ENCODE data around the gene POU6F2. TPM values are rescaled to one million over a fixed set of nuclear protein-coding genes. Genes with fewer than 3 reads are reported as not detected.
A peak's percentile ranks its signal among the peaks of the same experiment; 100 is the strongest.

The POU6F2 gene
- total and polyA plus RNA-seq, 2 donors, result 0.05 to 0.07 TPM

- H3K9me3 ChIP-seq (ENCODE audit: control insufficient read depth in 2 of 2, insufficient read depth in 1 of 2, low read length in 1 of 2), result no peaks in the 10 kb centered on the region
- H3K27me3 ChIP-seq (ENCODE audit: control insufficient read depth in 2 of 2, insufficient read depth in 1 of 2, low read length in 1 of 2), result no peaks in the 10 kb centered on the region
- H3K36me3 ChIP-seq (ENCODE audit: control insufficient read depth in 2 of 2, insufficient read depth in 2 of 2, low read length in 1 of 2), result no peaks in the 10 kb centered on the region
- H3K4me3 ChIP-seq (ENCODE audit: low read length in 2 of 2), result no peak overlapping the region
- H3K27ac ChIP-seq (ENCODE audit: low read depth in 1 of 2, low read length in 1 of 2), result no peak overlapping the region
- WGBS, result 95% methylated on average over 8 of the region's 8 CpGs
- no peak for DNase-seq (ENCODE audit: low read depth in 6 of 9, low spot score in 9 of 9)
- no peaks in the 10 kb centered on the region for H3K4me1 ChIP-seq (ENCODE audit: control insufficient read depth in 2 of 2, insufficient read depth in 2 of 2, low read length in 2 of 2)
Observed at GRCh38 chr7:39168403-39169098, 190.8 kb downstream of the POU6F2 start.

GRCh38 chr7:39172137-39172536, 194.4 kb downstream of the POU6F2 start:
- no peaks in the 10 kb centered on the region for H3K4me1 ChIP-seq (ENCODE audit: control insufficient read depth in 2 of 2, insufficient read depth in 2 of 2, low read length in 2 of 2)
- no peaks in the 10 kb centered on the region for H3K27me3 ChIP-seq (ENCODE audit: control insufficient read depth in 2 of 2, insufficient read depth in 1 of 2, low read length in 1 of 2)
- H3K4me3 ChIP-seq (ENCODE audit: low read length in 2 of 2), result no peak overlapping the region
- DNase-seq (ENCODE audit: low read depth in 6 of 9, low spot score in 9 of 9), result no peak
- H3K9me3 ChIP-seq (ENCODE audit: control insufficient read depth in 2 of 2, insufficient read depth in 1 of 2, low read length in 1 of 2), result no peaks in the 10 kb centered on the region
- no peak overlapping the region for H3K27ac ChIP-seq (ENCODE audit: low read depth in 1 of 2, low read length in 1 of 2)
- H3K36me3 ChIP-seq (ENCODE audit: control insufficient read depth in 2 of 2, insufficient read depth in 2 of 2, low read length in 1 of 2), result no peaks in the 10 kb centered on the region
- WGBS, result 92% methylated on average over 1 of the region's 1 CpG

GRCh38 chr7:39181398-39181797, 203.7 kb downstream of the POU6F2 start:
- no peak overlapping the region for H3K4me3 ChIP-seq (ENCODE audit: low read length in 2 of 2)
- no peaks in the 10 kb centered on the region for H3K36me3 ChIP-seq (ENCODE audit: control insufficient read depth in 2 of 2, insufficient read depth in 2 of 2, low read length in 1 of 2)
- WGBS, result 97% methylated on average over 3 of the region's 3 CpGs
- no peak overlapping the region for H3K27ac ChIP-seq (ENCODE audit: low read depth in 1 of 2, low read length in 1 of 2)
- H3K27me3 ChIP-seq (ENCODE audit: control insufficient read depth in 2 of 2, insufficient read depth in 1 of 2, low read length in 1 of 2), result no peaks in the 10 kb centered on the region
- H3K9me3 ChIP-seq (ENCODE audit: control insufficient read depth in 2 of 2, insufficient read depth in 1 of 2, low read length in 1 of 2), result no peaks in the 10 kb centered on the region
- no peaks in the 10 kb centered on the region for H3K4me1 ChIP-seq (ENCODE audit: control insufficient read depth in 2 of 2, insufficient read depth in 2 of 2, low read length in 2 of 2)
- no peak for DNase-seq (ENCODE audit: low read depth in 6 of 9, low spot score in 9 of 9)

GRCh38 chr7:39183796-39184195, 206.1 kb downstream of the POU6F2 start:
- no peaks in the 10 kb centered on the region for H3K36me3 ChIP-seq (ENCODE audit: control insufficient read depth in 2 of 2, insufficient read depth in 2 of 2, low read length in 1 of 2)
- no peaks in the 10 kb centered on the region for H3K27me3 ChIP-seq (ENCODE audit: control insufficient read depth in 2 of 2, insufficient read depth in 1 of 2, low read length in 1 of 2)
- no peak overlapping the region for H3K4me3 ChIP-seq (ENCODE audit: low read length in 2 of 2)
- H3K27ac ChIP-seq (ENCODE audit: low read depth in 1 of 2, low read length in 1 of 2), result no peak overlapping the region
- H3K4me1 ChIP-seq (ENCODE audit: control insufficient read depth in 2 of 2, insufficient read depth in 2 of 2, low read length in 2 of 2), result no peaks in the 10 kb centered on the region
- DNase-seq (ENCODE audit: low read depth in 6 of 9, low spot score in 9 of 9), result no peak
- no peaks in the 10 kb centered on the region for H3K9me3 ChIP-seq (ENCODE audit: control insufficient read depth in 2 of 2, insufficient read depth in 1 of 2, low read length in 1 of 2)
- WGBS, result 96% methylated on average over 2 of the region's 2 CpGs

- H3K27me3 ChIP-seq (ENCODE audit: control insufficient read depth in 2 of 2, insufficient read depth in 1 of 2, low read length in 1 of 2), result no peaks in the 10 kb centered on the region
- H3K36me3 ChIP-seq (ENCODE audit: control insufficient read depth in 2 of 2, insufficient read depth in 2 of 2, low read length in 1 of 2), result no peaks in the 10 kb centered on the region
- H3K9me3 ChIP-seq (ENCODE audit: control insufficient read depth in 2 of 2, insufficient read depth in 1 of 2, low read length in 1 of 2), result no peaks in the 10 kb centered on the region
- no peaks in the 10 kb centered on the region for H3K4me1 ChIP-seq (ENCODE audit: control insufficient read depth in 2 of 2, insufficient read depth in 2 of 2, low read length in 2 of 2)
- H3K4me3 ChIP-seq (ENCODE audit: low read length in 2 of 2), result no peak overlapping the region
- no peak overlapping the region for H3K27ac ChIP-seq (ENCODE audit: low read depth in 1 of 2, low read length in 1 of 2)
- 82% methylated on average over 3 of the region's 3 CpGs for WGBS
- no peak for DNase-seq (ENCODE audit: low read depth in 6 of 9, low spot score in 9 of 9)
Observed at GRCh38 chr7:39184391-39184790, 206.7 kb downstream of the POU6F2 start.

GRCh38 chr7:39186131-39186530, 208.4 kb downstream of the POU6F2 start:
- Histone ChIP-seq H3K27ac (ENCODE audit: low read depth in 1 of 2, low read length in 1 of 2) (no peak overlapping the region), H3K4me3 (ENCODE audit: low read length in 2 of 2) (no peak overlapping the region), H3K4me1 (ENCODE audit: control insufficient read depth in 2 of 2, insufficient read depth in 2 of 2, low read length in 2 of 2) (no peaks in the 10 kb centered on the region), H3K36me3 (ENCODE audit: control insufficient read depth in 2 of 2, insufficient read depth in 2 of 2, low read length in 1 of 2) (no peaks in the 10 kb centered on the region), H3K9me3 (ENCODE audit: control insufficient read depth in 2 of 2, insufficient read depth in 1 of 2, low read length in 1 of 2) (no peaks in the 10 kb centered on the region), H3K27me3 (ENCODE audit: control insufficient read depth in 2 of 2, insufficient read depth in 1 of 2, low read length in 1 of 2) (no peaks in the 10 kb centered on the region)
- DNase-seq (ENCODE audit: low read depth in 6 of 9, low spot score in 9 of 9), result no peak
- 91% methylated on average over 2 of the region's 2 CpGs for WGBS

GRCh38 chr7:39186671-39187070, 209.0 kb downstream of the POU6F2 start:
- WGBS, result 75% methylated on average over 4 of the region's 4 CpGs

GRCh38 chr7:39187130-39187529, 209.4 kb downstream of the POU6F2 start:
- Histone ChIP-seq H3K27ac (ENCODE audit: low read depth in 1 of 2, low read length in 1 of 2) (no peak overlapping the region), H3K4me3 (ENCODE audit: low read length in 2 of 2) (no peak overlapping the region), H3K27me3 (ENCODE audit: control insufficient read depth in 2 of 2, insufficient read depth in 1 of 2, low read length in 1 of 2) (no peaks in the 10 kb centered on the region), H3K4me1 (ENCODE audit: control insufficient read depth in 2 of 2, insufficient read depth in 2 of 2, low read length in 2 of 2) (no peaks in the 10 kb centered on the region), H3K36me3 (ENCODE audit: control insufficient read depth in 2 of 2, insufficient read depth in 2 of 2, low read length in 1 of 2) (no peaks in the 10 kb centered on the region), H3K9me3 (ENCODE audit: control insufficient read depth in 2 of 2, insufficient read depth in 1 of 2, low read length in 1 of 2) (no peaks in the 10 kb centered on the region)
- no peak for DNase-seq (ENCODE audit: low read depth in 6 of 9, low spot score in 9 of 9)
- WGBS, result 65% methylated on average over 4 of the region's 4 CpGs

More at GRCh38 chr7:39186671-39187070, 209.0 kb downstream of the POU6F2 start:
- no peaks in the 10 kb centered on the region for H3K36me3 ChIP-seq (ENCODE audit: control insufficient read depth in 2 of 2, insufficient read depth in 2 of 2, low read length in 1 of 2)
- H3K27me3 ChIP-seq (ENCODE audit: control insufficient read depth in 2 of 2, insufficient read depth in 1 of 2, low read length in 1 of 2), result no peaks in the 10 kb centered on the region
- H3K4me3 ChIP-seq (ENCODE audit: low read length in 2 of 2), result no peak overlapping the region
- H3K27ac ChIP-seq (ENCODE audit: low read depth in 1 of 2, low read length in 1 of 2), result no peak overlapping the region
- no peaks in the 10 kb centered on the region for H3K9me3 ChIP-seq (ENCODE audit: control insufficient read depth in 2 of 2, insufficient read depth in 1 of 2, low read length in 1 of 2)
- DNase-seq (ENCODE audit: low read depth in 6 of 9, low spot score in 9 of 9), result peak in 1 of 9 donors; percentile 8
- H3K4me1 ChIP-seq (ENCODE audit: control insufficient read depth in 2 of 2, insufficient read depth in 2 of 2, low read length in 2 of 2), result no peaks in the 10 kb centered on the region

- no peaks in the 10 kb centered on the region for H3K4me1 ChIP-seq (ENCODE audit: control insufficient read depth in 2 of 2, insufficient read depth in 2 of 2, low read length in 2 of 2)
- no peaks in the 10 kb centered on the region for H3K9me3 ChIP-seq (ENCODE audit: control insufficient read depth in 2 of 2, insufficient read depth in 1 of 2, low read length in 1 of 2)
- H3K36me3 ChIP-seq (ENCODE audit: control insufficient read depth in 2 of 2, insufficient read depth in 2 of 2, low read length in 1 of 2), result no peaks in the 10 kb centered on the region
- no peaks in the 10 kb centered on the region for H3K27me3 ChIP-seq (ENCODE audit: control insufficient read depth in 2 of 2, insufficient read depth in 1 of 2, low read length in 1 of 2)
- 88% methylated on average over 1 of the region's 1 CpG for WGBS
- no peak for DNase-seq (ENCODE audit: low read depth in 6 of 9, low spot score in 9 of 9)
- H3K27ac ChIP-seq (ENCODE audit: low read depth in 1 of 2, low read length in 1 of 2), result no peak overlapping the region
- H3K4me3 ChIP-seq (ENCODE audit: low read length in 2 of 2), result no peak overlapping the region
Observed at GRCh38 chr7:39192476-39192875, 214.8 kb downstream of the POU6F2 start.
